Measurements from ENCODE around the gene ZBTB7C. TPM values are rescaled to one million over a fixed set of nuclear protein-coding genes. Genes with fewer than 3 reads are reported as not detected.

ZBTB7C gene
- total RNA-seq, 3 donors from 2014 or later (not counting 1 experiment from before 2014, with no cell fraction given): 0.07 TPM; not detected in 2

- H3K36me3 ChIP-seq (ENCODE audit: control insufficient read depth, insufficient read depth, low read length): no peaks in the 10 kb centered on the region
- no peaks in the 10 kb centered on the region for H3K36me3 Mint-ChIP-seq
- H3K4me1 ChIP-seq (ENCODE audit: control insufficient read depth, insufficient read depth, low read length): peaks cover 15% of the 10 kb centered on the region
- H3K27ac Mint-ChIP-seq: no peak overlapping the region
- no peak overlapping the region for H3K27ac ChIP-seq (ENCODE audit: low read length)
- intact Hi-C loops (cut with micrococcal nuclease): no loop called here
- no peak overlapping the region for H3K4me3 ChIP-seq (ENCODE audit: low read length)
- no peak for DNase-seq
- H3K27me3 ChIP-seq (ENCODE audit: control insufficient read depth, insufficient read depth, low read length): peaks cover 9% of the 10 kb centered on the region
- peaks cover 6 to 7% of the 10 kb centered on the region in 2 donors for H3K27me3 Mint-ChIP-seq (ENCODE audit: low read depth in 2 of 2)
- WGBS (ENCODE audit: insufficient coverage): 97% methylated on average over 10 of the region's 10 CpGs
- H3K4me3 Mint-ChIP-seq: peak overlapping the region; percentile 92
- H3K9me3 Mint-ChIP-seq: no peaks in the 10 kb centered on the region
- ATAC-seq: no peak
- TF ChIP-seq, protein P1, sequence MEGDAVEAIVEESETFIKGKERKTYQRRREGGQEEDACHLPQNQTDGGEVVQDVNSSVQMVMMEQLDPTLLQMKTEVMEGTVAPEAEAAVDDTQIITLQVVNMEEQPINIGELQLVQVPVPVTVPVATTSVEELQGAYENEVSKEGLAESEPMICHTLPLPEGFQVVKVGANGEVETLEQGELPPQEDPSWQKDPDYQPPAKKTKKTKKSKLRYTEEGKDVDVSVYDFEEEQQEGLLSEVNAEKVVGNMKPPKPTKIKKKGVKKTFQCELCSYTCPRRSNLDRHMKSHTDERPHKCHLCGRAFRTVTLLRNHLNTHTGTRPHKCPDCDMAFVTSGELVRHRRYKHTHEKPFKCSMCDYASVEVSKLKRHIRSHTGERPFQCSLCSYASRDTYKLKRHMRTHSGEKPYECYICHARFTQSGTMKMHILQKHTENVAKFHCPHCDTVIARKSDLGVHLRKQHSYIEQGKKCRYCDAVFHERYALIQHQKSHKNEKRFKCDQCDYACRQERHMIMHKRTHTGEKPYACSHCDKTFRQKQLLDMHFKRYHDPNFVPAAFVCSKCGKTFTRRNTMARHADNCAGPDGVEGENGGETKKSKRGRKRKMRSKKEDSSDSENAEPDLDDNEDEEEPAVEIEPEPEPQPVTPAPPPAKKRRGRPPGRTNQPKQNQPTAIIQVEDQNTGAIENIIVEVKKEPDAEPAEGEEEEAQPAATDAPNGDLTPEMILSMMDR (IDR thresholded peaks at IDR 0.05): no peak
- H3K9me3 ChIP-seq (ENCODE audit: control insufficient read depth, insufficient read depth, low read length): no peaks in the 10 kb centered on the region
- H3K4me1 Mint-ChIP-seq: peaks cover 20 to 35% of the 10 kb centered on the region in 2 donors
Measured at GRCh38 chr18:48009116-48009745, 400.0 kb downstream of the ZBTB7C start.

- Histone ChIP-seq H3K27ac (ENCODE audit: low read length) (no peak overlapping the region), H3K4me3 (ENCODE audit: low read length) (peak overlapping the region; percentile 19), H3K27me3 (ENCODE audit: control insufficient read depth, insufficient read depth, low read length) (peaks cover 9% of the 10 kb centered on the region), H3K36me3 (ENCODE audit: control insufficient read depth, insufficient read depth, low read length) (no peaks in the 10 kb centered on the region), H3K9me3 (ENCODE audit: control insufficient read depth, insufficient read depth, low read length) (no peaks in the 10 kb centered on the region), H3K4me1 (ENCODE audit: control insufficient read depth, insufficient read depth, low read length) (peaks cover 25% of the 10 kb centered on the region)
- H3K9me3 Mint-ChIP-seq: no peaks in the 10 kb centered on the region
- H3K27ac Mint-ChIP-seq: peak overlapping the region in 1 of 2 donors; percentile 31
- TF ChIP-seq, protein P1 (IDR thresholded peaks at IDR 0.05): peak; percentile 83
- peak; percentile 39 to 70 for DNase-seq
- H3K4me1 Mint-ChIP-seq: peaks cover 12 to 31% of the 10 kb centered on the region in 2 donors
- H3K4me3 Mint-ChIP-seq: peak overlapping the region; percentile 92
- WGBS (ENCODE audit: insufficient coverage): 6% methylated on average over 67 of the region's 68 CpGs
- peak; percentile 90 to 96 (median 94) for ATAC-seq
- peaks cover 6 to 7% of the 10 kb centered on the region in 2 donors for H3K27me3 Mint-ChIP-seq (ENCODE audit: low read depth in 2 of 2)
- intact Hi-C loops (cut with micrococcal nuclease): no loop called here
- no peaks in the 10 kb centered on the region for H3K36me3 Mint-ChIP-seq
Measured at GRCh38 chr18:48007955-48008701, 401.1 kb downstream of the ZBTB7C start.

DNA sequence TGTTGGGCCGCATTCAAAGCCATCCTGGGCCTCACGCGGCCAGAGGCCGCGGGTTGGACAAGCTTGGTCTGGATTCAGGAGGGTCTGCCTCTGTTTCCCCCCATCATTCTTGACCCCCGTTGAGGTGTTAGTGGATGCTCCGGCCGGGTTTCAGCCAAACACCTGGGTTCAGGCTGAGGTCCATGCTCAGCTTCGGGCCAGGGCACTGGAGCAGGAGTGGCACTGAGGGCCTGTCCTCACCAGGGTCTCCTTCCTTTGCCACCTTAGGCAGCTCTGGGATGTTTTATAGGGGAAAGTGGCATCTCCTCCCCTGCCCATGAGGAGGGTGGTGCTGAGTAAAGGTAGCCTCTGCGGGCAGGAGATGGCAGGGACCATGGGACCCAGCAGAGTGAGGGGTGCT lies 401.8 kb downstream of the ZBTB7C start:
- Histone ChIP-seq H3K36me3 (ENCODE audit: control insufficient read depth, insufficient read depth, low read length) (no peaks in the 10 kb centered on the region), H3K27ac (ENCODE audit: low read length) (no peak overlapping the region), H3K4me3 (ENCODE audit: low read length) (no peak overlapping the region), H3K9me3 (ENCODE audit: control insufficient read depth, insufficient read depth, low read length) (no peaks in the 10 kb centered on the region), H3K4me1 (ENCODE audit: control insufficient read depth, insufficient read depth, low read length) (peaks cover 25% of the 10 kb centered on the region), H3K27me3 (ENCODE audit: control insufficient read depth, insufficient read depth, low read length) (peaks cover 9% of the 10 kb centered on the region)
- Mint-ChIP-seq H3K4me3 (no peak overlapping the region), H3K36me3 (no peaks in the 10 kb centered on the region), H3K27me3 (ENCODE audit: low read depth in 2 of 2) (peaks cover 6 to 7% of the 10 kb centered on the region in 2 donors), H3K9me3 (no peaks in the 10 kb centered on the region), H3K4me1 (peaks cover 7 to 24% of the 10 kb centered on the region in 2 donors), H3K27ac (no peak overlapping the region)
- WGBS (ENCODE audit: insufficient coverage): 96% methylated on average over 9 of the region's 10 CpGs
- TF ChIP-seq, protein P1 (IDR thresholded peaks at IDR 0.05): no peak
- DNase-seq (no peak), ATAC-seq (no peak)
- intact Hi-C loops (cut with micrococcal nuclease): no loop called here
